ENCODE measurements around the gene CCDC107. TPM values are rescaled to one million over a fixed set of nuclear protein-coding genes. Genes with fewer than 3 reads are reported as not detected.
"Not testable (repeated sequence)": the region's sequence is repeated elsewhere in the genome, so short reads cannot be mapped to it uniquely, and the experiment has no call there.

Gene CCDC107
- total and polyA plus RNA-seq, 2 experiments from 2014 or later = 6.9 to 18.4 TPM

- TF ChIP-seq, protein P1, sequence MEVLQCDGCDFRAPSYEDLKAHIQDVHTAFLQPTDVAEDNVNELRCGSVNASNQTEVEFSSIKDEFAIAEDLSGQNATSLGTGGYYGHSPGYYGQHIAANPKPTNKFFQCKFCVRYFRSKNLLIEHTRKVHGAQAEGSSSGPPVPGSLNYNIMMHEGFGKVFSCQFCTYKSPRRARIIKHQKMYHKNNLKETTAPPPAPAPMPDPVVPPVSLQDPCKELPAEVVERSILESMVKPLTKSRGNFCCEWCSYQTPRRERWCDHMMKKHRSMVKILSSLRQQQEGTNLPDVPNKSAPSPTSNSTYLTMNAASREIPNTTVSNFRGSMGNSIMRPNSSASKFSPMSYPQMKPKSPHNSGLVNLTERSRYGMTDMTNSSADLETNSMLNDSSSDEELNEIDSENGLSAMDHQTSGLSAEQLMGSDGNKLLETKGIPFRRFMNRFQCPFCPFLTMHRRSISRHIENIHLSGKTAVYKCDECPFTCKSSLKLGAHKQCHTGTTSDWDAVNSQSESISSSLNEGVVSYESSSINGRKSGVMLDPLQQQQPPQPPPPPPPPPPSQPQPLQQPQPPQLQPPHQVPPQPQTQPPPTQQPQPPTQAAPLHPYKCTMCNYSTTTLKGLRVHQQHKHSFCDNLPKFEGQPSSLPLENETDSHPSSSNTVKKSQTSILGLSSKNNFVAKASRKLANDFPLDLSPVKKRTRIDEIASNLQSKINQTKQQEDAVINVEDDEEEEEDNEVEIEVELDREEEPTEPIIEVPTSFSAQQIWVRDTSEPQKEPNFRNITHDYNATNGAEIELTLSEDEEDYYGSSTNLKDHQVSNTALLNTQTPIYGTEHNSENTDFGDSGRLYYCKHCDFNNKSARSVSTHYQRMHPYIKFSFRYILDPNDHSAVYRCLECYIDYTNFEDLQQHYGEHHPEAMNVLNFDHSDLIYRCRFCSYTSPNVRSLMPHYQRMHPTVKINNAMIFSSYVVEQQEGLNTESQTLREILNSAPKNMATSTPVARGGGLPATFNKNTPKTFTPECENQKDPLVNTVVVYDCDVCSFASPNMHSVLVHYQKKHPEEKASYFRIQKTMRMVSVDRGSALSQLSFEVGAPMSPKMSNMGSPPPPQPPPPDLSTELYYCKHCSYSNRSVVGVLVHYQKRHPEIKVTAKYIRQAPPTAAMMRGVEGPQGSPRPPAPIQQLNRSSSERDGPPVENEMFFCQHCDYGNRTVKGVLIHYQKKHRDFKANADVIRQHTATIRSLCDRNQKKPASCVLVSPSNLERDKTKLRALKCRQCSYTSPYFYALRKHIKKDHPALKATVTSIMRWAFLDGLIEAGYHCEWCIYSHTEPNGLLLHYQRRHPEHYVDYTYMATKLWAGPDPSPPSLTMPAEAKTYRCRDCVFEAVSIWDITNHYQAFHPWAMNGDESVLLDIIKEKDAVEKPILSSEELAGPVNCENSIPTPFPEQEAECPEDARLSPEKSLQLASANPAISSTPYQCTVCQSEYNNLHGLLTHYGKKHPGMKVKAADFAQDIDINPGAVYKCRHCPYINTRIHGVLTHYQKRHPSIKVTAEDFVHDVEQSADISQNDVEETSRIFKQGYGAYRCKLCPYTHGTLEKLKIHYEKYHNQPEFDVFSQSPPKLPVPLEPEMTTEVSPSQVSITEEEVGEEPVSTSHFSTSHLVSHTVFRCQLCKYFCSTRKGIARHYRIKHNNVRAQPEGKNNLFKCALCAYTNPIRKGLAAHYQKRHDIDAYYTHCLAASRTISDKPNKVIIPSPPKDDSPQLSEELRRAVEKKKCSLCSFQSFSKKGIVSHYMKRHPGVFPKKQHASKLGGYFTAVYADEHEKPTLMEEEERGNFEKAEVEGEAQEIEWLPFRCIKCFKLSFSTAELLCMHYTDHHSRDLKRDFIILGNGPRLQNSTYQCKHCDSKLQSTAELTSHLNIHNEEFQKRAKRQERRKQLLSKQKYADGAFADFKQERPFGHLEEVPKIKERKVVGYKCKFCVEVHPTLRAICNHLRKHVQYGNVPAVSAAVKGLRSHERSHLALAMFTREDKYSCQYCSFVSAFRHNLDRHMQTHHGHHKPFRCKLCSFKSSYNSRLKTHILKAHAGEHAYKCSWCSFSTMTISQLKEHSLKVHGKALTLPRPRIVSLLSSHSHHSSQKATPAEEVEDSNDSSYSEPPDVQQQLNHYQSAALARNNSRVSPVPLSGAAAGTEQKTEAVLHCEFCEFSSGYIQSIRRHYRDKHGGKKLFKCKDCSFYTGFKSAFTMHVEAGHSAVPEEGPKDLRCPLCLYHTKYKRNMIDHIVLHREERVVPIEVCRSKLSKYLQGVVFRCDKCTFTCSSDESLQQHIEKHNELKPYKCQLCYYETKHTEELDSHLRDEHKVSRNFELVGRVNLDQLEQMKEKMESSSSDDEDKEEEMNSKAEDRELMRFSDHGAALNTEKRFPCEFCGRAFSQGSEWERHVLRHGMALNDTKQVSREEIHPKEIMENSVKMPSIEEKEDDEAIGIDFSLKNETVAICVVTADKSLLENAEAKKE (CRISPR knock-in tag; IDR thresholded peaks at IDR 0.05) = no peak
- TF ChIP-seq EZH2phosphoT487 (IDR thresholded peaks at IDR 0.05; ENCODE audit: unreplicated experiment) = no peak
- no peak for TF ChIP-seq ETS1 (IDR thresholded peaks at IDR 0.05)
- TF ChIP-seq NANOG (IDR thresholded peaks at IDR 0.05; ENCODE audit: borderline replicate concordance) = no peak
- no peak for TF ChIP-seq POLR2AphosphoS5 (IDR thresholded peaks at IDR 0.05; ENCODE audit: low read depth)
- TF ChIP-seq, protein P2, sequence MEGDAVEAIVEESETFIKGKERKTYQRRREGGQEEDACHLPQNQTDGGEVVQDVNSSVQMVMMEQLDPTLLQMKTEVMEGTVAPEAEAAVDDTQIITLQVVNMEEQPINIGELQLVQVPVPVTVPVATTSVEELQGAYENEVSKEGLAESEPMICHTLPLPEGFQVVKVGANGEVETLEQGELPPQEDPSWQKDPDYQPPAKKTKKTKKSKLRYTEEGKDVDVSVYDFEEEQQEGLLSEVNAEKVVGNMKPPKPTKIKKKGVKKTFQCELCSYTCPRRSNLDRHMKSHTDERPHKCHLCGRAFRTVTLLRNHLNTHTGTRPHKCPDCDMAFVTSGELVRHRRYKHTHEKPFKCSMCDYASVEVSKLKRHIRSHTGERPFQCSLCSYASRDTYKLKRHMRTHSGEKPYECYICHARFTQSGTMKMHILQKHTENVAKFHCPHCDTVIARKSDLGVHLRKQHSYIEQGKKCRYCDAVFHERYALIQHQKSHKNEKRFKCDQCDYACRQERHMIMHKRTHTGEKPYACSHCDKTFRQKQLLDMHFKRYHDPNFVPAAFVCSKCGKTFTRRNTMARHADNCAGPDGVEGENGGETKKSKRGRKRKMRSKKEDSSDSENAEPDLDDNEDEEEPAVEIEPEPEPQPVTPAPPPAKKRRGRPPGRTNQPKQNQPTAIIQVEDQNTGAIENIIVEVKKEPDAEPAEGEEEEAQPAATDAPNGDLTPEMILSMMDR (conservative IDR thresholded peaks at IDR 0.05; ENCODE audit: low read depth in 2 of 2) = no peak
- TF ChIP-seq ZNF114 (CRISPR knock-in tag; IDR thresholded peaks at IDR 0.05) = no peak
- no peak for TF ChIP-seq STAT1 (IDR thresholded peaks at IDR 0.05; ENCODE audit: unreplicated experiment)
- no peak for TF ChIP-seq EZH2 (IDR thresholded peaks at IDR 0.05; ENCODE audit: low read depth, unreplicated experiment)
- TF ChIP-seq JUNB (IDR thresholded peaks at IDR 0.05; ENCODE audit: unreplicated experiment) = no peak
- no peak for TF ChIP-seq CREB1 (CRISPR knock-in tag; IDR thresholded peaks at IDR 0.05; ENCODE audit: low read depth)
Measured at GRCh38 chr9:35639631-35640030, 18.5 kb upstream of the CCDC107 start (continued).

DNA sequence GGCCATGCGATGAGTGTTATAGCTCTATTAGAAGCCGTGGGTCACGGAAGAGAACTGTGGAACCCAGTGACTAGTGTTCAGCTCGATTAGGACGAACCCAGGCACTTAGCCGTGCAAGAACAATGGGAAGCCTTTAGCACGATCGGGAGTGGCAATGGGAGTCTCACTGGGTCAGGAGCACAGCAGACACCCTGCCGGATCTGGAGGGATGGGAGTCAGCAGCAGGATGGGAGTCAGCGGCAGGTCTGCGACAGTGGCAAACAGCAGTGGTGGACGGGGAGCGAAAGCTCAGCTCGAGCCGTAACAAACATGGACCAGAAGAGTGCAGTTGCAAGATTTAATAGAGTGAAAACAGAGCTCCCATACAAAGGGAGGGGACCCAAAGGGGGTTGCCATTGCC is 17.7 kb upstream of the CCDC107 start:
- not testable (repeated sequence) for H3K27ac Mint-ChIP-seq; DNase-seq (ENCODE audit: low spot score); ATAC-seq; H3K27me3 Mint-ChIP-seq (ENCODE audit: insufficient read depth, low read depth, poor library complexity); H3K9me3 Mint-ChIP-seq; H3K4me2 ChIP-seq; H2AFZ ChIP-seq; H3K4me3 ChIP-seq; H3K4me1 ChIP-seq (ENCODE audit: insufficient read depth); H3K27ac ChIP-seq (ENCODE audit: low read depth); H3K36me3 ChIP-seq (ENCODE audit: insufficient read depth); H3K36me3 Mint-ChIP-seq (ENCODE audit: low read depth); H3F3A ChIP-seq (replicated peaks; ENCODE audit: low read depth); H3K9me2 ChIP-seq (ENCODE audit: insufficient read depth); H3K27me3 ChIP-seq (ENCODE audit: insufficient read depth); H3K4me3 Mint-ChIP-seq; H4K20me1 ChIP-seq (replicated peaks; ENCODE audit: insufficient read depth); H3K4me1 Mint-ChIP-seq; H3K79me2 ChIP-seq (replicated peaks; ENCODE audit: insufficient read depth)

- DNase-seq (ENCODE audit: low spot score); H3K4me1 Mint-ChIP-seq; H3F3A ChIP-seq (replicated peaks; ENCODE audit: low read depth); H3K27ac ChIP-seq (ENCODE audit: low read depth); H3K27me3 ChIP-seq (ENCODE audit: insufficient read depth); H3K4me3 Mint-ChIP-seq; H4K20me1 ChIP-seq (replicated peaks; ENCODE audit: insufficient read depth); ATAC-seq; H3K9me2 ChIP-seq (ENCODE audit: insufficient read depth); H3K79me2 ChIP-seq (replicated peaks; ENCODE audit: insufficient read depth); H3K4me2 ChIP-seq; H3K4me3 ChIP-seq; H3K27ac Mint-ChIP-seq; H3K36me3 Mint-ChIP-seq (ENCODE audit: low read depth); H3K9me3 Mint-ChIP-seq; H3K4me1 ChIP-seq (ENCODE audit: insufficient read depth); H3K36me3 ChIP-seq (ENCODE audit: insufficient read depth); H2AFZ ChIP-seq: not testable (repeated sequence)
- H3K27me3 Mint-ChIP-seq (ENCODE audit: insufficient read depth, low read depth, poor library complexity) = peaks cover 13% of the 10 kb centered on the region
Measured at GRCh38 chr9:35641478-35641877, 16.6 kb upstream of the CCDC107 start.
